GM23338 (cell line): Measurements from ENCODE around the gene SLC16A5. TPM values are rescaled to one million over a fixed set of nuclear protein-coding genes. Genes with fewer than 3 reads are reported as not detected.

Source experiments
- ATAC-seq: fragments of 200-7000 bp; cut with Tn5 transposase; 3 replicates; pipeline ENCODE4 v1.9.1; 2020
- DNase-seq: peaks from one replicate; pipeline ENCODE4 v3.0.0-alpha.2; 2015; ENCODE audit warnings: low spot score
- H2AFZ ChIP-seq: fragments of 200-600 bp; sonication (generic); 2 replicates; pipeline ENCODE4 v1.8.0; 2016; ENCODE audit warnings: antibody characterized with exemption, mild to moderate bottlenecking, moderate library complexity
- H3F3A ChIP-seq: fragments of 200-600 bp; sonication (generic); replicated peaks from 2 replicates; pipeline ENCODE4 v1.8.0; 2017; ENCODE audit warnings: antibody characterized with exemption, mixed run types, low read depth
- H3K27ac ChIP-seq: fragments of 200-600 bp; sonication (generic); 2 replicates; pipeline ENCODE4 v1.6.1; 2016; ENCODE audit warnings: low read depth
- H3K27me3 ChIP-seq: fragments of 200-600 bp; sonication (generic); 2 replicates; pipeline ENCODE4 v1.8.0; 2016; ENCODE audit warnings: mild to moderate bottlenecking, mixed run types, moderate library complexity; ENCODE audit not compliant: insufficient read depth
- H3K36me3 ChIP-seq: fragments of 200-600 bp; sonication (generic); 2 replicates; pipeline ENCODE4 v1.8.0; 2016; ENCODE audit warnings: mild to moderate bottlenecking; ENCODE audit not compliant: insufficient read depth
- H3K4me1 ChIP-seq: fragments of 200-600 bp; sonication (generic); 2 replicates; pipeline ENCODE4 v1.8.0; 2016; ENCODE audit warnings: mild to moderate bottlenecking, moderate library complexity; ENCODE audit not compliant: insufficient read depth
- H3K4me2 ChIP-seq: fragments of 200-600 bp; sonication (generic); 2 replicates; pipeline ENCODE4 v1.7.1; 2017; ENCODE audit warnings: mixed run types
- H3K4me3 ChIP-seq: fragments of 200-600 bp; sonication (generic); 2 replicates; pipeline ENCODE4 v1.6.1; 2016; ENCODE audit warnings: mixed run types
- H3K79me2 ChIP-seq: fragments of 200-600 bp; sonication (generic); replicated peaks from 2 replicates; pipeline ENCODE4 v1.8.0; 2017; ENCODE audit warnings: mild to moderate bottlenecking; ENCODE audit not compliant: insufficient read depth
- H3K9me2 ChIP-seq: fragments of 200-600 bp; sonication (generic); 2 replicates; pipeline ENCODE4 v1.8.0; 2017; ENCODE audit not compliant: insufficient read depth
- H4K20me1 ChIP-seq: fragments of 200-600 bp; sonication (generic); replicated peaks from 2 replicates; pipeline ENCODE4 v1.8.0; 2017; ENCODE audit warnings: mild to moderate bottlenecking; ENCODE audit not compliant: insufficient read depth
- H3K27ac Mint-ChIP-seq: 2 replicates; pipeline ENCODE4 v1.8.0; 2020; ENCODE audit warnings: inconsistent platforms, mild to moderate bottlenecking, moderate library complexity, mixed read lengths
- H3K27me3 Mint-ChIP-seq: 3 replicates; pipeline ENCODE4 v1.8.0; 2022; ENCODE audit warnings: low read depth, mild to moderate bottlenecking, moderate library complexity, mixed read lengths, inconsistent platforms; ENCODE audit not compliant: insufficient read depth, poor library complexity
- H3K36me3 Mint-ChIP-seq: 3 replicates; pipeline ENCODE4 v1.8.0; 2021; ENCODE audit warnings: low read depth, mild to moderate bottlenecking, inconsistent platforms, moderate library complexity, mixed read lengths
- H3K4me1 Mint-ChIP-seq: 3 replicates; pipeline ENCODE4 v1.8.0; 2020; ENCODE audit warnings: mild to moderate bottlenecking, inconsistent platforms, mixed read lengths
- H3K4me3 Mint-ChIP-seq: 3 replicates; pipeline ENCODE4 v1.8.0; 2021; ENCODE audit warnings: moderate library complexity, mild to moderate bottlenecking, inconsistent platforms, mixed read lengths
- H3K9me3 Mint-ChIP-seq: 3 replicates; pipeline ENCODE4 v1.8.0; 2020; ENCODE audit warnings: moderate library complexity, mild to moderate bottlenecking, inconsistent platforms, mixed read lengths
- CREB1 ChIP-seq: fragments of 250-450 bp; sonication (Bioruptor Pico); IDR thresholded peaks from 2 replicates; pipeline ENCODE4 v1.5.0; 2020; ENCODE audit warnings: low read depth, mild to moderate bottlenecking, moderate library complexity
- CTCF ChIP-seq, 2 experiments: fragments of 200-600 bp in 1 of 2; sonication (generic) in 1 of 2; conservative IDR thresholded peaks; 2 replicates each; pipeline versions ENCODE4 v1.5.1 to v1.6.1; 2016 to 2017; ENCODE audit warnings: antibody characterized with exemption in 2 of 2, low read depth in 2 of 2, mild to moderate bottlenecking in 2 of 2, moderate library complexity in 1 of 2
- EZH2 ChIP-seq: fragments of 200-600 bp; sonication (generic); IDR thresholded peaks from one replicate; pipeline ENCODE4 v1.8.0; 2017; ENCODE audit warnings: antibody characterized with exemption, mild to moderate bottlenecking, low read depth; ENCODE audit not compliant: unreplicated experiment
- EZH2phosphoT487 ChIP-seq: fragments of 200-600 bp; sonication (generic); IDR thresholded peaks from one replicate; pipeline ENCODE4 v1.8.1; 2018; ENCODE audit warnings: antibody characterized with exemption; ENCODE audit not compliant: unreplicated experiment
- JUNB ChIP-seq: IDR thresholded peaks from one replicate; pipeline ENCODE4 v1.6.1; 2016; ENCODE audit warnings: antibody characterized with exemption; ENCODE audit not compliant: unreplicated experiment
- NANOG ChIP-seq: IDR thresholded peaks from 2 replicates; pipeline ENCODE4 v1.6.1; 2016; ENCODE audit warnings: antibody characterized with exemption, borderline replicate concordance
- POLR2AphosphoS5 ChIP-seq: IDR thresholded peaks from 2 replicates; pipeline ENCODE4 v1.6.1; 2016; ENCODE audit warnings: antibody characterized with exemption, low read depth
- ZNF331 ChIP-seq: fragments of 250-450 bp; sonication (Bioruptor Pico); IDR thresholded peaks from 2 replicates; pipeline ENCODE4 v1.5.0; 2020; ENCODE audit warnings: low read depth, mild to moderate bottlenecking, moderate library complexity
- polyA plus RNA-seq: library from polyadenylated mRNA; unstranded; fragments of >200 nt; fragmentation: Nextera tagmentation; extraction: Ambion mirVana; gene quantifications from 2 replicates; pipeline ENCODE4 v1.2.1, GENCODE V29; 2016
- total RNA-seq: library from RNA; depleted of rRNA; stranded (reverse); fragments of >200 nt; shearing (Covaris generic); gene quantifications from 2 replicates; pipeline ENCODE4 v1.2.3, GENCODE V29; 2014

SLC16A5 gene
- total and polyA plus RNA-seq, 2 experiments from 2014 or later, result 7.3 to 40.0 TPM

DNA sequence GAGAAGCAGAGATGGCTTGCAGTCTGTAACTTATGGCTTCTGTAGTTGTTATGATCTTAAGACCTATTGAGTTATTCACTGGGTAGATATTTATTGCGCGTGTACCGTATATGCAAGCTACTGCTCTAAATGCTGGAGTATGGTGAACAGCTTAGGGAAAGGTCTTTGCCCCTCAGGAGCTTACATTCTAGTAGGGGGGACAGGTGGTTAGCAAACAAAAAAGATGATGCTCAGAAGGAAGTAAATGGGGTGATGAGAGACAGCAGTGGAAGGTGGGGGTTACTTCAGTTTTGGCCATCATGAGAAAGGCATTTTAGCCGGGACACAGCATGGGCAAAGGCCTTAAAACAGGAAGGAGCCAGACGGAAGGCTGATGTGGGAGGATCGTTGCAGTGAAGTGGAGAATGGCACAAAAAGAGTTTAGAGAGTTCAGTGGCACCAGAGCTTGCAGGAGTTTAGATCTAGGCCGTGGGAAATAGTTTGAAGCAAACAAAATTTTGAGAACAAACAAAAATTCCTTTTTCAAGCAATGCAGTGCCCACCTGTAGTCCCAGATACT, 24.1 kb downstream of the SLC16A5 start:
- Mint-ChIP-seq H3K4me1 (peaks cover 29% of the 10 kb centered on the region), H3K27me3 (peaks cover 18% of the 10 kb centered on the region), H3K9me3 (no peaks in the 10 kb centered on the region), H3K27ac (no peak overlapping the region), H3K4me3 (peak overlapping the region; percentile 50), H3K36me3 (peaks cover 16% of the 10 kb centered on the region; the same call in 2 of the 3 replicates)
- Histone ChIP-seq H3K27me3 (no peaks in the 10 kb centered on the region), H2AFZ (no peak overlapping the region), H3K36me3 (no peaks in the 10 kb centered on the region), H3K79me2 (peaks cover 17% of the 10 kb centered on the region), H3K4me2 (no peak overlapping the region), H4K20me1 (no peaks in the 10 kb centered on the region; the same call in 1 of the 2 replicates), H3K9me2 (no peaks in the 10 kb centered on the region), H3K4me1 (peaks cover 10% of the 10 kb centered on the region; the same call in 1 of the 2 replicates), H3K4me3 (no peak overlapping the region), H3F3A (peaks cover 28% of the 10 kb centered on the region; the same call in 1 of the 2 replicates), H3K27ac (no peak overlapping the region)
- ATAC-seq (no peak), DNase-seq (no peak)
- TF ChIP-seq POLR2AphosphoS5 (no peak), NANOG (no peak), JUNB (no peak), CREB1 (CRISPR knock-in tag) (no peak), ZNF331 (CRISPR knock-in tag) (no peak), EZH2phosphoT487 (no peak), EZH2 (no peak)

GRCh38 chr17:75113798-75114551, 26.2 kb downstream of the SLC16A5 start:
- H4K20me1 ChIP-seq, result no peaks in the 10 kb centered on the region; the same call in 1 of the 2 replicates
- Mint-ChIP-seq H3K9me3 (no peaks in the 10 kb centered on the region), H3K36me3 (peaks cover 16% of the 10 kb centered on the region; the same call in 2 of the 3 replicates), H3K4me3 (peak overlapping the region; percentile 25; the same call in 1 of the 3 replicates), H3K4me1 (peaks cover 22% of the 10 kb centered on the region), H3K27ac (peak overlapping the region; percentile 43), H3K27me3 (peaks cover 10% of the 10 kb centered on the region)
- H3K79me2 ChIP-seq, result peaks cover 17% of the 10 kb centered on the region
- H3K27ac ChIP-seq, result peak overlapping the region; percentile 59
- H3K36me3 ChIP-seq, result no peaks in the 10 kb centered on the region
- peaks cover 6% of the 10 kb centered on the region; the same call in 1 of the 2 replicates for H3K4me1 ChIP-seq
- no peak overlapping the region; the same call in 1 of the 2 replicates for H3K4me2 ChIP-seq
- H2AFZ ChIP-seq, result no peak overlapping the region
- no peak overlapping the region for H3K4me3 ChIP-seq
- DNase-seq, result peak; percentile 96
- no peaks in the 10 kb centered on the region for H3K27me3 ChIP-seq
- no peaks in the 10 kb centered on the region for H3K9me2 ChIP-seq
- ATAC-seq, result peak; percentile 62
- H3F3A ChIP-seq, result peaks cover 20% of the 10 kb centered on the region; the same call in 1 of the 2 replicates
- no peak for TF ChIP-seq EZH2
- peak; percentile 93 to 96 for TF ChIP-seq CTCF (conservative IDR thresholded peaks at IDR 0.05; ENCODE audit: low read depth in 2 of 2)
